GM13976 (cell line): Measurements from ENCODE around the gene CACNG8.

ENCODE experiments used
- DNase-seq: peaks from one replicate; pipeline ENCODE4 v3.0.0; 2012; ENCODE audit warnings: low spot score
- CTCF ChIP-seq: IDR thresholded peaks from 2 replicates; pipeline ENCODE4 v1.5.1; 2012; ENCODE audit warnings: borderline replicate concordance, mild to moderate bottlenecking; ENCODE audit not compliant: insufficient read depth; ENCODE audit errors: extremely low read depth, missing control alignments, control extremely low read depth
- in situ Hi-C: fragments of 300-500 bp; cut with MboI; formaldehyde crosslinking; loops from one replicate; pipeline ENCODE4 v1.12.0; 2022; ENCODE audit warnings: low sequenced_read_pairs, mixed read lengths, inconsistent platforms; ENCODE audit not compliant: unreplicated experiment

Gene CACNG8

GRCh38 chr19:53962887-53963431, at the start of gene CACNG8:
CACNG8 (plus strand) TSS chr19:53962937.
- peak; percentile 45 for DNase-seq
- TF ChIP-seq CTCF, result no peak
- in situ Hi-C loops, result no loop called here

DNA sequence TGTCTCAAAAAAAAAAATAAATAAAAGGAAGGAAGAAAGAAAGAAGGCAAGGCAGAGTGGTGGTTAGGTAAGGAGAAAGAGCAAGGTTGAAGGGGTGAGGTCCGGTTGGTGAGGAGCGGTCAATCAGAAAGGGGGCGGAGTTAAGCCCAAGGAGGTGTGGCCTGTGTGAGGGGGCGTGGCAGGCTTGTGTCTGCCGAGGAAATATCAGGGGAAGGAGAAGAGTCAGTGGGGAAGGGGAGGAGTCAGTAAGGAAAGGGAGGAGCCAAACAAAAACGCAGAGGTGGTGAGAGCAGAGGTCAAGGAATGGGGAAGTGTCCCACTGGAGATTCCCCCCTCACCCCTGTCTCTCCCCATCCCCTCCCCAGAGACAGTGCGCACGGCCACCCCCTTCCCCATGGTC, 47.7 kb upstream of the CACNG8 start:
- in situ Hi-C loops, result no loop called here
- no peak for TF ChIP-seq CTCF
- no peak for DNase-seq

DNA sequence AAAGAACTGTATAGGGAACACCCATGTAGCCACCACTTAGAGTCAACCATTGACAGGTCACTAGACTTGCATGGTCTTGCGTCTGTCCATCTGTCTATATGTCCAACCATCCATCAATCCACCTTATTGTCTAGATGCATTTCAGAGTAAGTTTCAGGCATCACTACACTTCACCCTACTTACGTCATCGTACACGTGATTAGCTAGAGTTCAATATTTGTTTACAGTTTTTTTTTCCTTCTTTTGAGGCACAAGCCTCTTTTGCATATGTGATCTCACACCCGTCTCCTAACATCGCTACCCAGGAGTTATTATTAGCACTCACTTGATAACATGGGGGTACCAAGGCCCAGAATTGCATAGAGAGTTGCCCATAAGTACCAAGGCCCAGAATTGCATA, 46.7 kb upstream of the CACNG8 start:
- DNase-seq, result no peak
- in situ Hi-C loops, result no loop called here
- no peak for TF ChIP-seq CTCF

GRCh38 chr19:53917356-53917755, 45.4 kb upstream of the CACNG8 start:
- DNase-seq, result no peak
- in situ Hi-C loops, result no loop called here
- no peak for TF ChIP-seq CTCF

GRCh38 chr19:53927739-53928138, 35.0 kb upstream of the CACNG8 start:
- DNase-seq, result no peak
- TF ChIP-seq CTCF, result no peak
- in situ Hi-C loops, result no loop called here

- in situ Hi-C loops, result no loop called here
- no peak for DNase-seq
- no peak for TF ChIP-seq CTCF
These were observed 26.7 kb upstream of the CACNG8 start for GRCh38 chr19:53936029-53936428.
